Measurements from ENCODE around the gene C6orf163.

Gene C6orf163

DNA sequence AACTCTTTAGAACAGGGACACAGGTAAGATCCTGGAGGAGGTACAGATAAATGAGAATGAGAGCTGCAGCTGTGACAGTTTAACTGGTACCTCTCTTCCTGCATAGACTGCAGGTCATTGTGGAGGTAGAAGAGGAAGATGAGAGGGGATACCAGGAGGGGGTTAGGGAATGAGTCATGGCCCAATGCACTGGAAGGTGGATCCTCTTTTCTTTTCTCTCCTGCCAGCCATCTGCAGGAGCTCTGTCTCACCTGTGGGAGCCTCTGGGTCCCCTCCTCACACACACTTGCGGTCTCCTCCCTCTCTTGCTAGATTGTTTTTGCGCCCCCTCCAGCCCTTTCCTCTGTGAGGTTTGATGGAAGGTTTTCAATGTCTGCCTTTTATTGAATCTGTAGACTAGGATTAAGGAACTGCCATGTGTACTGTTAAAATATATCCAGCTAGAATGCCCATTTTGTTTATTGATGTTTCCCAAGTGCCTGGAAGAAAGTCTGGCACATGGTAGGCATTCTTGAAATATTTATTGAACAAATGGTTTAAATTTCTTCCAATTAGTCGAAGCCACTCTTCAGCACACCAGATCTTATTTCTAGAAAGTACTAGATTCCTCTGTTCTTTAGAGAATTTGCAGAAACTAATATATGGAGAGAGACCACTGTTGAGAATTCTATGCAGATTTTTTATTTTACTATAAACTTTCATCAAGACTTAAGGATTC lies 13.0 kb downstream of the C6orf163 start:
- no peak for DNase-seq (ENCODE audit: low spot score)

DNA sequence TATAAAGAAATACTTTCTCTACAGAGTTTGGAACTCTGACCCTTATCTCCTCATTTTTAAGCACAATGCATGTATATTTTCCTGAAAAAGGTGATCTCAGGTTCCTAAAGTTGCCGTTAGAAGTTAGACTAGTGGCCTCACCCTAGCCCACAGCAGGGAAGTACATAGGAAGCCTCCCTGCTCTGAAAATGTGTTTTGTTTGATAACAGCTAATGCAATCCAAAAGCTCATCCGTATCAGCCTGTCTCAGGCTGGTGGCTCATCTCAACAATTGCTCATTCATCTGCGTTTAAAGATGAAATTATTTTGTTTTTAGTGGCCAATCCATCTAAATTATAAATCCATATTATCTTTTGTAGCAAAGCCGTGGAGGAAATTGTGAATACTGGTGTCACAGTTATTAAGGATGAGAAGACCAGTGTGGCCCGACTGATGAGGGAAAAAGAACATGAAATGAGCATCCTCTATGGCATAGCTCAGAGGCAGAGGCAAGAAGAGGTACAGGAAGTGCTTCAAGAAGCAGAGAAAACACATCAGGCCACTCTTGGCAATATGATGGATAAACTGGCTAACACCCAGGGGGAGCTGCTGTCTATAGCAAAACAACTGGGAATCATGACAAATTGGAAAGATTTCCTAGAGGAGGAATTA lies 20.1 kb downstream of the C6orf163 start:
- DNase-seq (ENCODE audit: low spot score): no peak

DNA sequence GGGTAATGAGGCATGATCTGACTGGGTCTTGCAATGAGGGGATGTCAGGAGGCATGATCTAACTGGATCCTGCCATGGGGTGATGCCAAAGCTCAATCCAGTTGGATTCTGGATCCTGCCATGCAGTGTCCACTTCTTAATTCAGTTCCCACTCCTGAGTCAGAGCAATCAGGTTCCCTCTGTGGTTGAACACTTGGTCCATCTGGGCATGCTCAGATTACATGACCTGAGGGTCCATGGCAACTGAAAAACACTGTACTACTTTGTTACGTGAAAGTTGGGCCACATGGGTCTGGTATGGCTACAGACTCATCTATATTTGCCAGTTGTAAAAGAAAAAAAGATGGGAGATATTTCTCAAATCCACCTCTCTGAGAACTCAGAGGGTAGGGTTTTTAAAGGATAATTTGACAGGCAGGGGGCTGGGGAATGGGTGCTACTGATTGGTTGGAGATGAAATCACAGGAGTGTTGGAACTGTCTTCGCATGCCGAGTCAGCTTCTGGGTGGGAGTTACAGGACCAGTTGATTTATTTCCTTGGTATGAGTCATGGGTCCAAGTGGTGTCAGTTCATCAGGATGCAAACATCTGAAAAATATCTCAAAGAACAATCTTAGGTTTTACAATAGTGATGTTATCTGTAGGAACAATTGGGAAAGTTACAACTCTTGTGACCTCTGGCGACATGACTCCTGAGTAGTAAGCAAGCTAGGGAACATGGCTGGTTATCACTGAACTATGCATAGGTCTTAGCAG lies 21.6 kb downstream of the C6orf163 start:
- no peak for DNase-seq (ENCODE audit: low spot score)

DNA sequence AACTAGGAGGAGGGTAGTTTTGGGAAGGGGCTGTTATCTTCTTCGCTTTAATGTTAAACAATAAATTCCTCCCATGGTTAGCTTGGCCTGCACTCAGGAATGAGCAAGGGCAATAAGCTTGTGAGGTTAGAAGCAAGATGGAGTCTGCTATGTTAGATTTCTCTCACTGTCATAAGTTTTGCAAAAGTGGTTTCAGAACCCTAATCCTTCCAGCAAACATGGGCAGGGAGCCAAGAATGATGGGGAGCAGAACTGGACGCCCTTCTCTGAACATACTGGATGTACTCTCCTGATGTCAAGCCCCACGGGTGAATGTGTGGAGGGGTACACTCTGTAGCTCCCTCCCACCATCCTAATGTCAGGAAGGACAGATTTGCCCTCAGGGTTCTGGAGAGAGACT lies 22.3 kb downstream of the C6orf163 start:
- no peak for DNase-seq (ENCODE audit: low spot score)

DNA sequence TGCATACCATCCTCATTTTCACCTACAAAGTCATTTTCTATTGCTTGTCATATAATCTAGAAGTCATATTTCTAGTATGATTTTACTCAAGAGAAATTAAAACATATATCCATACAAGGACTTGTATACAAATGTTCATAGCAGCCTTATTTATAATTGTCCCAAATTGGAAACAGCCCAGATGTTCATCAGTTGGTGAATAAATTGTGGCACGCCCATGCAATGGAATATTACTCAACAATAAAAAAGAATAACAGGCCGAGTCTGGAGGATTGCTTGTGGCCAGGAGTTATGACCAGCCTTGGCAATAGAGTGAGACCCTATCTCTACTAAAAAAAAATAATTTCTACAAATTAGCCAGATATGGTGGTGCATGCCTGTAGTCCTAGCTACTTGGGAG lies 28.8 kb downstream of the C6orf163 start:
- DNase-seq (ENCODE audit: low spot score): no peak

DNA sequence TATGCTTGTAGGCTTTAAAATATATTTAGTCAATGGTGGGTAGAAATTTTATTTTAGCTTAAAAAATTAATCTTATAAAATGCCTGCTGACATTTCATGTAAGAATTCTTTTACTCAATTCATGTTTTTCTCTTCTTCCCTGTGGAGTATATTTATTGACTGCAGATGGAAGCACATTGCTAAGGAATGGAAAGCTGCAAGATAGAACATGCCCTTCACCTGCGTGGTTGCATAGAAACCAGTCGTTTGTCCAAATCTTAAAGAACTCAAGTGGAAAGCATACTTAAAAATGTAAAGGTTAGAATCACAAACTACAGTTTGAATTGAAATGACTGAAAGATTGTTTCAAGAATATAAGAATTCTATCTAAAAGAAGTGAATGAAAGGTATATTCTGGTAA lies 30.7 kb downstream of the C6orf163 start:
- no peak for DNase-seq (ENCODE audit: low spot score)

DNA sequence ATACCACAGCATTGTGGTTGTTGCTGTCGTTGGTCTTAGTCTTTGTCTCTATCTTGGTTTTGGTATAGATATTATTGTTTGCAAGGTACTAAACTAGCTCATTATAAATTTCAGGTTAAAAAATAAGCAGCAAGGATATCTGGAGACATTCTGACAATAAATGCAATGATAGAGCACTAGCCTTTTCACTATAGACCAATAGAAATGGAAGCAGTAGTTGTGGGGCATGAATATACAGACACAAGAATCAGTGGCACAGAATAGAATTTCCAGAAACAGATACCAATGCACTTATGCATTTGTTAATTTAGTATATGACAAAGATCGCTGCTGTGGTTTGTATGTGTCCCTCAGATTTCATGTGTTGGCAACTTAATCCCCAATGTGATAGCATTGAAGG lies 32.0 kb downstream of the C6orf163 start:
- no peak for DNase-seq (ENCODE audit: low spot score)

DNA sequence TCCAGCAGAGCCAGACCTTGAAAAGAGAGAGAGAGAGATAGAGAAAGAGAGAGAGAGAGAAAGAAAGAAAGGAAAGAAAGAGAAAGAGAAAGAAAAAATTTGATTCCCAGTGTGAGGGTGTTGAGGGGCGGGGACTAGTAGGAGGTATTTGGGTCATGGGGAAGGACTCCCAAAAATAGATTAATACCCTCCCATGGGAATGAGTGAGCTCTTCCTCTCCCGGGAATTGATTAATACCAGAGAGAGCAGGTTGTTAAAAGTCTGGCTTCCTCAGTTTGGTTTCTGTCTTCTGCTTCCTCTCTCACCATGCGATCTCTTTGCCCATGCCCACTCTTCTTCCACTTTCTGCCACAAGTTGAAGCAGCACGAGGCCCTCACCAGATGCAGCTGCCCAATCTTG lies 34.3 kb downstream of the C6orf163 start:
- no peak for DNase-seq (ENCODE audit: low spot score)

DNA sequence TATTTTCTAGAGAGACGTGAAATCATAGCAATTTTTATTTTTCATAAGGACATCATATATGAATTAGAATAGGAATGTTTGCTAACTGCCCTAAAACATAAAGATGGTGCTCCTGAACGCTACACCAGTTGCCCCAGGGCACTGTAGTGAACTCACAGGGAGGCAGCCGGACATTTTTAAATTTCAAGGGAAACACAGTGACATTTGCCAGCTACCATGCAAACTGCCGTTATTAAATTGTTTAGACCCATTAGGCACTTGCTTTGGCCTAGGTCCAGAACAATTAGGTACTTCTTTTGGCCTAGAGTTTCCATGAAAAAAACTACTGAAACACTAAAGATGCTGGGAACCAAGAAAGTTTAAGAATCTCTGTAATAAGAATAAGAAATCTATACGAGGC lies 38.2 kb downstream of the C6orf163 start:
- no peak for DNase-seq (ENCODE audit: low spot score)

DNA sequence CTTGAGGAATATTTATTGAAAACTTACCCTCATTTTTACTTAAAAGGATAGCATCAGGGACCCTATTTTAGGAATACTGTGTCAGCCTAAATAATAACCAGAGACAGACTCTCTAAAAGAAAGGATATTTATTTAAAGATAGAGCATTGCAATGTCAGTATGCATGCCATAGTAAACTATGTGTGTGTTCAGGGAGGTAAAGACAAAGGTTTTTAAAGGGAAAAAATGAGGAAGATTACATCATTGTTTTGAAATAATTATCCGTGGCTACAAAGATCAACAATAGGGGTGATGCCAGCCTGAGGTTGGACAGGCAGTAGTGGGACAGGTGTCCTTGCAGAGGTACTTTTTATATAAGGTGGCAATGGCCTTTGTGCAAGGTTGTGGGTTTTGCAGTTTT lies 39.4 kb downstream of the C6orf163 start:
- no peak for DNase-seq (ENCODE audit: low spot score)

DNA sequence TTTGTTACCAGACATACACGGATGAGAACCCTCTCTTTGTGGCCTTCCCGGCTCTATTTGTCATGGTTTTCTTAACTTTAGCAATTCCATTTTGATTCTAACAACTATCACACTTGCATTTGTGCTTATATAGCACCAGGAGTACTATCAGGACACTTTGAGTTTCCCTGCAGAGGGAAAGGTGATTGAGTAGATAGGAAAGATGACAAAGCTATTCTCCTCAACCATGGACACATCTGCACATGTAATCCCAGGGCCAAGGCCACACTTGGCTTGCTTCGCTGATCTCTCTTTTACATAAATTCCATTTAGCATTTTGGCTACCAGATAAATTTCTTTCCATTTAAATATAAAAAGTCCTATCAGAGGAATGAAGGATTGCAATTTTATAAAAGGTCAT lies 39.8 kb downstream of the C6orf163 start:
- DNase-seq (ENCODE audit: low spot score): no peak

DNA sequence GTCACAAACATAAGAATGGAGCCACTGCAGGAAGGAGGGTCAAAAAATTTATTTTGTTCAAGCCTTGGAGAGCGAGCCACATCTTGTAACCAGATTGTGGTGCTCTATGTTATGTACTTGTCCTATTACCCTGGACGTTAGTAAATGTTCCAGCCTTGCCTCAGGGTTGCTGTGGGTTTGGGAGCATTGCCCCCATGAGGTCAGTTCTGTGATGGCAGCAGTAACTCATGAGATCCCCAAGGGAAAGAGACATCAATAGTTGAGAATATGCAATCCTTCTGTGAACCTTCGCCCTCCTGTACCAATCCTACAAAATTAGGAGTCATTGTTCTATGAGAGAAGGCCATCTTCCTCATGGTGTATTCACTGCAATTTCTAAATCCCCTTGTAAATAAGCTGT lies 46.7 kb downstream of the C6orf163 start:
- DNase-seq (ENCODE audit: low spot score): peak; percentile 23

DNA sequence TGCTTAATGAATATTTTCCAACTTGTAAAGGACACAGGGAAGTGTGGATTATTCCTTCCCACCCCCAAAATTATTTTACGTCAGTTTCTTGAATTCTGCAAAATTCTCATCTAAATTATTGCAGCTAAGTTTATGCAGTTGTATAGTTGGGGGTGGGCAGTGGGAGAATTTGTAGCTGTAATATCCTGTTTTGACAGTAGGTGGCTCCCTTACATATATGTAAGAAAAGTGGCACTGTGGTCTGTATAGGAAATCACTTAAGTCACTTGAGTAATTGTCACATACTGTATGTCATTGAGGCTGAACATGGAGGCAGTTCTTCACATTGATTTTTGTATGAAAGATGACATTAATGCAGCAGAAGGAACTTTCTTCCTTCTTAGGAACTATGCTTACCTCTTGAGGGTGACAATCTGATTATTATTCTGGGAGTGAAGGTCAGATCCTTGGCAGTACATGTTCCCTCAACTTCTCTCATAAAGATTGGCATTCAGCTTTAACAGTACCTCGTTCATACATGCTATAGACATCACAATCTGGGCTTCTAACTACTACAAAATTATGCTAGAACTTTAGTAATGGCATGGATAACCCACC lies 48.5 kb downstream of the C6orf163 start:
- peak; percentile 24 for DNase-seq (ENCODE audit: low spot score)

DNA sequence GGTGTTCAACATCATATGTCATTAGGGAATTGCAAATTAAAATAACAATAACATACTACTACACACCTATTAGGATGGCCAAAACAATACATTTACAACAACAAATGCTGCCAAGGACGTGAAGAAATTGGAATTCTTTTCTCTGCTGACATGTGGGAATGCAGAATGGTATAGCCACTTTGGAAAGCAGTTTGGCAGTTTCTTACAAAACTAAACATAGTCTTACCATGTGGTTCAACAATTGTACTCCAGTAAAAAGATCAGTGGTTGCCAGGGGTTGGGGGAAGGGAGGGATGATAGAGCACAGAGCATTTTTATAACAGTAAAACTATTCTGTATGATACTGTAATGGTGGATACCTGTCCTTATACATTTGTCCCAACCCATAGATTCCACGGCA lies 50.8 kb downstream of the C6orf163 start:
- DNase-seq (ENCODE audit: low spot score): no peak

DNA sequence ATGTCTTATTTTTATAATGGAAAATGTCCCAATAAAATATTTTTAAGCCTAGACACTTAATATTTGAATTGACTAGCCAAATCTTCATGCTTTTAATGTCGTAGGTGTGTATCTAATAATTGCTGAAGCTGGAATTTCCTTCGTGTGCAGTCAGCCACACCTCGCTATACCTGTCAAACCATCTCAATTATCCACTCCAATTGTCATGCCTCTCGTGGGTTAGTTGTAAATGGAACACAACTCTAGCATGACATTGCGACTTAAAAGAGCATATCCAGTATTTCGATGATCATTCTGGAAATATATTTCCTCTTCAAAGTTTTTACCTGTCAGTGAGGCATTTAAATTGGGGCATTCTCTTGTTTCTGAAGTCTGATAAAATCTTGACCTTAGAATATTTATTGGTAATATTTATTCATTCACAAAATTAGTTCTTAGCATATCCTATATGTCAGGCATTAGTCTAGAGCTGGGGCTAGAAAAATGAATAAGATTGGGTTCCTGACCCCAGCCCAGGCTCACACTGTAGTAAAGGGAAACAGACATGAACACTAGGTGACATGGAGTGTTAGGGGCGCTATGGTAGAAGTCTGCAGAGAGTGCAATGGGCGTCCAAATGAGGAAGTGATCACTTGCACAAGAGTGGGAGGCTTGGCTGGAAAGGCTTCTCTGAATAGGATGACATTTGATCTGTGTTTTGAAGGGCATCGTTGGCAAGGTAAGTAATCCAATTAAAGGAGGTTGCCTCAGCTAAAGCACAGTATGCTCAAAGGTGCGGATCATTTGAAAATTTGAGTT lies 52.2 kb downstream of the C6orf163 start:
- DNase-seq (ENCODE audit: low spot score): no peak

DNA sequence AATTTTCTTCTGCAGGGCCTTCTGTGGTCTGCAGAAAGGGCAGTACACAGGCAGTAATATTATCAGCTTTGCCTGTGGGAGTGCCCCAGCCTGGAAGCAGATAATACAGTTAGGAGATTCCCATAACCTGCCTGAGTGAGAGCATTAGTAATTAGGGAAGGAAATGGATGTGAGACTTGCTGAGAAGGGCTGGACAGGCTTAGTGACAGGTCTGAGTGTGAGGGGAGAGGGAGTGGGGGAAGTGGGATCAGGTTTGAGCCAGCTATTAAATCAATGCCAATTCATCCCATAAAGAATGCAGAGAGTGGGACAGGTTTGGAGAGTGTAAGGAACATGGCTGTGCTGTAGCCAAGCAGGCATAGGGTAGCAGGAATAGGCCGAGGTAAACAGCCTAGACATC lies 53.0 kb downstream of the C6orf163 start:
- no peak for DNase-seq (ENCODE audit: low spot score)

DNA sequence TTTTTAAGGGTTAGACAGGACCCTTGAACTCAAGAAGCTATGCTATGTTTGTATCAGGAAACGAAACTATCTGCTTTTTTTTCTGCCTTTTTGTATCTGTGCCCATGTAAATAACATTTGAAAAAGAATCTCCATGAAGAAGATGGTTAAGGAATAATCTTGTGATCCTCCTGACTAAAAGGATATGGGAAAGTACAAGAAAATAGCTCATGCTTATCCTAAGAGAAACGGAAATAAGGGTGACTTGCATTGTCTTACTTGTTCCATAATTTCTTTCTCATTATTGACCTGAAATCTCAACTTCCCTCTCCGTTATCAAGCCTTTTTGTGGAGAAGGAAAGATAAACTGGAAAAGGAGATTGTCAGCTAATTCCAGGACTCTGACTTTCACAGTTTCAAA lies 57.2 kb downstream of the C6orf163 start:
- DNase-seq (ENCODE audit: low spot score): no peak

DNA sequence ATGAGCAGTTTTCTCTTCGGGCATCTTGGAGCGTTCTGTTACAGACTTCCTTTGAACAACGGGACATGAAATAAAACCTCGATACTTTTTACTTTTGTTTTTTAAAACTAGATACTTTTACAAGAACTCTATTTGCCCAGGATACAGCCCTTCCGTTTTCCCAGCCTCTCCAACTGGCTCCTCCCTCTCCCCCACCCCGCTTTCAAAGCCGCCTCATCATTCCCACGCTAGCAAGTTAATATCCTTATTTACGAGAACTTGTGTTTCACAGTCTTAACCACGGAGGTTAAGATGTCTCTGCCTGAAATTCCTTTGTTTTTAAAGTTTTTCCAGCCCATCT lies 62.9 kb downstream of the C6orf163 start:
- peak; percentile 46 for DNase-seq (ENCODE audit: low spot score)

DNA sequence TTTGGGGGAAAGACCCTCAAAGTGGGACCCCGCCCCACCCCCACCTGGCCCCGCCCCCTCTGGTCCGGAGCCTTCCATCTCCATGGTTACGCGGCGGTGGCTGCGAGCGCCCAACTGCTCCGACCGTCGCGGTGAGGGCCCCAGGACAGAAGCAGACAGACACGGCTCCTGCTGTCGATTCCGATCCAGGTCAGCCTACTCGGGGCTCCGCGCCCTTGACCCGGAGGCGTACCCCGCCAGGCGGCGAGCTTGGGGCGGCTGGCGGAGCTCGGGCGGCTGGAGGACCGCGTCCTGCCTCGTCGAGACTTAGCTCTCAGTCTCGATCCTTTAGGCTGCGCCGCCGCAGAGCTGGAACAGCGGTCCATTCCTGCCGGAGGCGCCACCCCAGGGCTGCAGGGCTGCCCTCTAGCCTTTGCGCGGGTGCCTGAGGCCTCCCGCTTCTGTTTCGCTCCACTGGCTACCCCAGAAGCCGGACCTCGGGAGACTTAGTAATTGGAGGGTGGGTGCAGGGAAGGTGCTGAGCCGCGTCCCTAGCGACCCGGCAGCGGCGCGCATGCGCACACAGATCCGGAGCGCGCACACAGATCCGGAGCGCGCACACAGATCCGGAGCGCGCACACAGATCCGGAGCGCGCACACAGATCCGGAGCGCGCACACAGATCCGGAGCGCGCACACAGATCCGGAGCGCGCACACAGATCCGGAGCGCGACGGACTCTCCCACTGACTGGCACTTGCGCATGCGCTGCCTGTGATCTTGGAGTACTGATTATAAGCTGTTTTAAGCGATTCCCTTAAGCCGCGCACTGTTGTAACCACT lies 63.5 kb downstream of the C6orf163 start, which contains the start of gene CFAP206:
Gene CFAP206 (plus strand): TSS at position 72 of the 820 bp plus-strand sequence. CDS start 1,868 bp downstream, outside the sequence.
- peak; percentile 86 for DNase-seq (ENCODE audit: low spot score)

DNA sequence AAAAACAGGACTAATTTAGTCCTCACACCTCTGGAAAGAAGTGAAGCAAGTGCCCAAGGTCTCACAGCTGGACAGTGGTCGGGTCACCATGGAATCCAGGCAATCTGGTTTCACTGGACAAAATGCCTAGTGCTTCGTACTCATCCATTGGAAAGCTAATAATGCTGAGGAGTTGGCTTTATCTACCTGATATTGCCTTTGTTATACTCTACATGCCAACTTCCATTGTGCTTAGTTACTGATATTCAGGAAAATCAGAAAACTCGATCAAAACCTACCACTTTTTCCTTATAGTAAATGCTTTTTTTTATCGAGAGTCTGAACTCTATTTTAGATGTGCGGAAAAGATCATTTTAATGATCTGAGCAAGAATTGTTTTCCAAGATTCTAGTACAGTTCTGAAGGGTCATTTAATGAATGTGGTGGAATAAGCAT lies 64.1 kb downstream of the C6orf163 start:
- DNase-seq (ENCODE audit: low spot score): no peak

All from hepatic stellate cell (primary cell).